Activated T-helper 1 cell treated with Interleukin-2 at 50 U/mL for 16 hours (primary cell): Measurements from ENCODE around the gene GALM.
"Not testable (repeated sequence)": the region's sequence is repeated elsewhere in the genome, so short reads cannot be mapped to it uniquely, and the experiment has no call there.

Experiments used
- DNase-seq: peaks from one replicate; pipeline ENCODE4 v3.0.0-alpha.2; 2020; ENCODE audit warnings: low read depth

GALM gene

GRCh38 chr2:38740851-38741731 is 75.2 kb downstream of the GALM start:
- no peak for DNase-seq

GRCh38 chr2:38742797-38743559 is 77.1 kb downstream of the GALM start:
- no peak for DNase-seq

- DNase-seq, result no peak
Observed at GRCh38 chr2:38743672-38744398, 77.9 kb downstream of the GALM start.

GRCh38 chr2:38744399-38744780 is 78.5 kb downstream of the GALM start:
- DNase-seq, result no peak

GRCh38 chr2:38745267-38745666 is 79.4 kb downstream of the GALM start:
- DNase-seq, result no peak

GRCh38 chr2:38747007-38747424 is 81.1 kb downstream of the GALM start:
- no peak for DNase-seq

- no peak for DNase-seq
Observed at GRCh38 chr2:38747819-38748218, 81.9 kb downstream of the GALM start.

- DNase-seq, result no peak
Observed at GRCh38 chr2:38748391-38748790, 82.5 kb downstream of the GALM start.

GRCh38 chr2:38748943-38749804 is 83.3 kb downstream of the GALM start:
- DNase-seq, result no peak

GRCh38 chr2:38750011-38750890 is 84.3 kb downstream of the GALM start:
- DNase-seq, result peak; percentile 41

- DNase-seq, result peak; percentile 96
Observed at GRCh38 chr2:38750891-38751595, 85.1 kb downstream of the GALM start, which contains the start of gene SRSF7. Gene SRSF7, minus strand, starts transcription at chr2:38751361. Its CDS starts 105 bp downstream, at chr2:38751256.

- DNase-seq, result no peak
Observed at GRCh38 chr2:38751596-38752410, 85.9 kb downstream of the GALM start.

- DNase-seq, result no peak
Observed at GRCh38 chr2:38754049-38754448, 88.1 kb downstream of the GALM start.

- DNase-seq, result no peak
Observed at GRCh38 chr2:38754506-38754905, 88.6 kb downstream of the GALM start.

GRCh38 chr2:38755891-38756290 is 90.0 kb downstream of the GALM start:
- not testable (repeated sequence) for DNase-seq

GRCh38 chr2:38763228-38763627 is 97.3 kb downstream of the GALM start:
- no peak for DNase-seq

GRCh38 chr2:38763728-38764127 is 97.8 kb downstream of the GALM start:
- DNase-seq, result no peak

- no peak for DNase-seq
Observed at GRCh38 chr2:38765149-38765548, 99.2 kb downstream of the GALM start.

GRCh38 chr2:38765551-38765950 is 99.6 kb downstream of the GALM start:
- no peak for DNase-seq
